Spleen (tissue), 11 donors: Measurements from ENCODE around the gene MAN1B1. TPM values are rescaled to one million over a fixed set of nuclear protein-coding genes. Genes with fewer than 3 reads are reported as not detected.

Experiments used
- DNase-seq: peaks from one replicate; pipeline ENCODE4 v3.0.0-alpha.2; 2020
- H3K27ac ChIP-seq, 8 donors: fragments of 200-600 bp; sonication (generic) in 7 of 8; 1 replicate in 4 of 8; 2 replicates in 4 of 8; pipeline versions ENCODE4 v1.5.0 to v1.8.0; 2016 to 2021; ENCODE audit warnings: inconsistent platforms in 4 of 8, mild to moderate bottlenecking in 4 of 8, moderate library complexity in 1 of 8
- H3K27me3 ChIP-seq, 7 donors: fragments of 200-600 bp; sonication (generic) in 6 of 7; replicated peaks in 1 of 7; 1 replicate in 4 of 7; 2 replicates in 3 of 7; pipeline versions ENCODE4 v1.5.0 to v1.8.0; 2016 to 2021; ENCODE audit warnings: inconsistent platforms in 3 of 7, mild to moderate bottlenecking in 1 of 7
- H3K36me3 ChIP-seq, 6 donors: fragments of 200-600 bp; sonication (generic) in 5 of 6; 1 replicate in 4 of 6; 2 replicates in 2 of 6; pipeline versions ENCODE4 v1.5.0 to v1.8.0; 2016 to 2021; ENCODE audit warnings: inconsistent platforms in 2 of 6
- H3K4me1 ChIP-seq, 6 donors: fragments of 200-600 bp; sonication (generic) in 5 of 6; 1 replicate in 3 of 6; 2 replicates in 3 of 6; pipeline versions ENCODE4 v1.5.0 to v1.8.0; 2016 to 2021; ENCODE audit warnings: inconsistent platforms in 3 of 6
- H3K4me3 ChIP-seq, 8 donors: fragments of 200-600 bp; sonication (generic) in 7 of 8; 1 replicate in 4 of 8; 2 replicates in 4 of 8; pipeline versions ENCODE4 v1.5.0 to v1.8.0; 2016 to 2021; ENCODE audit warnings: inconsistent platforms in 4 of 8, mild to moderate bottlenecking in 4 of 8, moderate library complexity in 2 of 8
- H3K9me3 ChIP-seq, 8 donors: fragments of 200-600 bp; sonication (generic) in 7 of 8; 1 replicate in 4 of 8; 2 replicates in 4 of 8; pipeline versions ENCODE4 v1.5.0 to v1.8.0; 2016 to 2021; ENCODE audit warnings: inconsistent platforms in 4 of 8
- POLR2A ChIP-seq, 3 donors: fragments of 450-650 bp; IDR thresholded peaks; one replicate each; pipeline ENCODE4 v1.5.1; 2017; ENCODE audit warnings: antibody characterized with exemption in 3 of 3, mild to moderate bottlenecking in 1 of 3
- POLR2AphosphoS5 ChIP-seq, 3 donors: sonication (generic); formaldehyde crosslinking; IDR thresholded peaks; one replicate each; pipeline ENCODE4 v1.5.1; 2017; ENCODE audit warnings: antibody characterized with exemption in 3 of 3
- WGBS, 5 donors: extraction: QIAGEN DNeasy Blood & Tissue Kit in 3 of 5; methylation state at CpG; one replicate each; pipeline versions ENCODE4 v1.1.5 to v1.1.7; 2013 to 2018; 5-methylcytosine and 5-hydroxymethylcytosine counted together
- intact Hi-C: fragments of 100-400 bp; cut with DNase I; formaldehyde crosslinking; loops from one replicate; pipeline ENCODE4 v1.15.0; 2023; ENCODE audit warnings: low total_unique reads
- polyA plus RNA-seq, 3 donors: library from polyadenylated mRNA; stranded (reverse); fragments of 200-250 nt; gene quantifications; one replicate each; pipeline ENCODE4 v1.2.1, GENCODE V29; 2013
- total RNA-seq, 7 donors: library from RNA; depleted of rRNA in 3 of 7; stranded (reverse); fragments of >200 nt in 3 of 7; fragmentation: NEBNext Ultra II Directional in 4 of 7; extraction: Animal tissue kit (Norgen Biotek cat#: 25700) in 4 of 7; gene quantifications; one replicate each; pipeline versions ENCODE4 v1.1.0 to v1.2.1, GENCODE V29; 2016 to 2021
- TF ChIP-seq, protein P1 (sequence below), 11 experiments: fragments of 200-600 bp in 7 of 11; fragments of 450-650 bp in 4 of 11; sonication (generic) in 4 of 11; IDR thresholded peaks in 8 of 11; conservative IDR thresholded peaks in 3 of 11; 1 replicate in 7 of 11; 2 replicates in 4 of 11; pipeline versions ENCODE4 v1.4.0 to v1.8.0; 2016 to 2021; ENCODE audit warnings: antibody characterized with exemption in 11 of 11, inconsistent platforms in 4 of 11, mild to moderate bottlenecking in 1 of 11
- donor health status: healthy with polysubstance abuse.
- donor health status: DM: no; HTN: no; CAD: no; lungs with moderate emphysema.
- donor health status: DM: no; HTN: no; CAD: no.
- donor health status: Bipolar disorder and iron deficiency.
- donor health status: healthy.
- donor health status: DM: no; HTN: no; CAD: no.
- donor health status: DM: yes; HTN: yes; CAD: no.

Gene MAN1B1
- total and polyA plus RNA-seq, 10 donors: 43.2 to 112 (median 52.8) TPM

- Histone ChIP-seq H3K27ac (peak overlapping the region; percentile 42 to 85 (median 74)), H3K36me3 (no peaks in the 10 kb centered on the region), H3K9me3 (peaks cover 0 to 7% (median 0%) of the 10 kb centered on the region in 8 donors), H3K4me3 (peak overlapping the region in 5 of 8 donors; percentile 13 to 89 (median 73)), H3K27me3 (peaks cover 0 to 20% (median 4%) of the 10 kb centered on the region in 7 donors), H3K4me1 (peaks cover 28 to 71% (median 45%) of the 10 kb centered on the region in 6 donors)
- no peak for DNase-seq
- intact Hi-C loops: no loop called here
- TF ChIP-seq POLR2A (IDR thresholded peaks at IDR 0.05) (no peak), POLR2AphosphoS5 (IDR thresholded peaks at IDR 0.05) (no peak)
- TF ChIP-seq, protein P1, sequence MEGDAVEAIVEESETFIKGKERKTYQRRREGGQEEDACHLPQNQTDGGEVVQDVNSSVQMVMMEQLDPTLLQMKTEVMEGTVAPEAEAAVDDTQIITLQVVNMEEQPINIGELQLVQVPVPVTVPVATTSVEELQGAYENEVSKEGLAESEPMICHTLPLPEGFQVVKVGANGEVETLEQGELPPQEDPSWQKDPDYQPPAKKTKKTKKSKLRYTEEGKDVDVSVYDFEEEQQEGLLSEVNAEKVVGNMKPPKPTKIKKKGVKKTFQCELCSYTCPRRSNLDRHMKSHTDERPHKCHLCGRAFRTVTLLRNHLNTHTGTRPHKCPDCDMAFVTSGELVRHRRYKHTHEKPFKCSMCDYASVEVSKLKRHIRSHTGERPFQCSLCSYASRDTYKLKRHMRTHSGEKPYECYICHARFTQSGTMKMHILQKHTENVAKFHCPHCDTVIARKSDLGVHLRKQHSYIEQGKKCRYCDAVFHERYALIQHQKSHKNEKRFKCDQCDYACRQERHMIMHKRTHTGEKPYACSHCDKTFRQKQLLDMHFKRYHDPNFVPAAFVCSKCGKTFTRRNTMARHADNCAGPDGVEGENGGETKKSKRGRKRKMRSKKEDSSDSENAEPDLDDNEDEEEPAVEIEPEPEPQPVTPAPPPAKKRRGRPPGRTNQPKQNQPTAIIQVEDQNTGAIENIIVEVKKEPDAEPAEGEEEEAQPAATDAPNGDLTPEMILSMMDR (IDR thresholded peaks at IDR 0.05 in 8 of 11, conservative IDR thresholded peaks at IDR 0.05 in 3 of 11): no peak
- WGBS, 5 donors: 13 to 21% (median 15%) methylated on average over 3 of the region's 3 CpGs
Measured at GRCh38 chr9:137126786-137127185, 40.0 kb downstream of the MAN1B1 start.

DNA sequence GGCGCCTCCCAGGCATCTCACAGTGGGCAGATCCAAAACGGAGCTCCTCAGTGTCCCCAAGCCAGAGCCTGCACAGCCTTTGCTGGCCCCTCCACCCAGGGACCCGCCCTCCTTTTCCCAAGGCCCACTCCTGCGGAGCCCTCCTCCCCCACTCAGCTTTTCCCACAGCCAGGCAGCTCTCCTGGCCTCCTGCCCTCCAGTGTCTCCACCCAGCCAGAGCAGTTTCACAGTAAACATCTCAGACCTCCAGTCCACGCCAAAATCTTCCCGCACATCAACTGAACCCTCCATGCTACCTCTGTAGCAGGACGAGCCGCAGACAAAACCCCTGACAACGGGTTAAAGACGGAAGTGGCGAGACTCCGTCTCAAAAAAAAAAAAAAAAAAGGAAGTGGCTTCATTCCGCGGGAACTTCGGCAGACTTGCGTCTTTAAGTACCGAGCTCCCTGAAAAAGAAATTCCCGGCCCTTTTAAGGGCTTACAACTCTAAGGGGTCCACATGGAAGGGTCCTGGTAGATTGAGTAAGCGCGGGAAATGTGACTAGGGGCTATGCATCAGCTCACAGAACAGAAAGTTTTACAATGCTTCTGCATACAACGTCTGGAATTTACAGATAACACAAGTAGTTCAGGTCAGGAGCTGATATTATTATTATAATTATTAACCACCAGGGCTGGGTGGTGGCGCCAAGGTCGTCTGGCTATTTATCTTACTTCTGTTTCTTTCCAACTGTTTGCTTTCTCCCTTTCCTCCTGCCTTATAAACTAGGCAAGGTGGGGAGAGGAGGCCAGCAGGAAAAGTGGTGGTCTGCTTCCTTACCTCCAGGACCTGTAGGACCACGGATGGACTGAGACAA, 40.7 kb downstream of the MAN1B1 start:
- peak overlapping the region in 7 of 8 donors; percentile 13 to 89 (median 31) for H3K4me3 ChIP-seq
- DNase-seq: no peak
- WGBS, 5 donors: 4 to 10% (median 10%) methylated on average over 23 to 24 of the region's 24 CpGs
- peaks cover 28 to 64% (median 42%) of the 10 kb centered on the region in 6 donors for H3K4me1 ChIP-seq
- H3K9me3 ChIP-seq: peaks cover 0 to 7% (median 0%) of the 10 kb centered on the region in 8 donors
- TF ChIP-seq POLR2AphosphoS5 (IDR thresholded peaks at IDR 0.05) (peak in 1 of 3 donors; percentile 23), POLR2A (IDR thresholded peaks at IDR 0.05) (no peak)
- TF ChIP-seq, protein P1 (IDR thresholded peaks at IDR 0.05 in 8 of 11, conservative IDR thresholded peaks at IDR 0.05 in 3 of 11): no peak
- intact Hi-C loops: no loop called here
- H3K36me3 ChIP-seq: no peaks in the 10 kb centered on the region
- peaks cover 0 to 25% (median 4%) of the 10 kb centered on the region in 7 donors for H3K27me3 ChIP-seq
- H3K27ac ChIP-seq: peak overlapping the region; percentile 42 to 85 (median 74)

DNA sequence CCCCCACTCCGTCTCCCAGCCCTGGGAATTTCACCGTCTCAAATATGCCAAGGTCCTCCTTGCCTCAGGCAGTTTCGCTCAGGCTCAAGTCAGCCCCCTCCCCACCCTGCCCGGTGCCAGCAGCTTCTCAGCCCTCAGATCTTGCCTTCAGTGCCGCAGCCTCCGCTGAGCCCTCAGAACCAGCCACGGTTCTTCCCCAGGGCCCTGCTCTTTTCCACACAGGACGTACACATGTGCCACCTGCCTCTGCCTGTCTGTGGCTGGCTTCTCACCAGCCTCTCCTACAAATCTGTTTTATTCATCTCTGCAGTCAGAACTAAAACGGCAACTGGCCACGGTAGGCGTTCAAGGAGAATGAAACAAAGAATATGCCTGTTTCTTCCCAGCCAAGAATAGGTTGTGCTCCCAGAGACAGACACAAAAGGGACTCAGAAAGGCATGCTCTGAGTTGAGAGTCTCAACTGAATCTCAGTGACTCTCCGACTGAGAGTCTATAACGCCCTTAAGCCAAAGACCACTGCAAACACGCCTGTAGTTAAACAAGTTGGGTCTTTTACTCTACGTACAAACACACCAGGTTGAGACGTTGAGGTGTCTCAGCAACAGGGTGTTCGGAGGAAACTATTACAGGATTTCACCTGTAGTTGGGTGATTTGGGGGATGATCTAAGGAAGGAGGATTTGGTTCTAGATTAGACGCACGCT, 41.5 kb downstream of the MAN1B1 start:
- Histone ChIP-seq H3K27ac (peak overlapping the region in 4 of 8 donors; percentile 80 to 85 (median 83)), H3K4me3 (peak overlapping the region in 7 of 8 donors; percentile 73 to 89 (median 85)), H3K27me3 (peaks cover 0 to 33% (median 6%) of the 10 kb centered on the region in 7 donors), H3K36me3 (no peaks in the 10 kb centered on the region), H3K4me1 (peaks cover 28 to 58% (median 41%) of the 10 kb centered on the region in 6 donors), H3K9me3 (peaks cover 0 to 7% (median 0%) of the 10 kb centered on the region in 8 donors)
- intact Hi-C loops: no loop called here
- 58 to 68% (median 60%) methylated on average over 19 of the region's 19 CpGs for WGBS, 5 donors
- TF ChIP-seq, protein P1 (IDR thresholded peaks at IDR 0.05 in 8 of 11, conservative IDR thresholded peaks at IDR 0.05 in 3 of 11): no peak
- TF ChIP-seq POLR2A (IDR thresholded peaks at IDR 0.05): no peak
- TF ChIP-seq POLR2AphosphoS5 (IDR thresholded peaks at IDR 0.05): no peak
- DNase-seq: no peak
